ENCODE data around the gene ERCC6.
A peak's percentile ranks its signal among the peaks of the same experiment; 100 is the strongest.

The ERCC6 gene

GRCh38 chr10:49575489-49576072 is 36.7 kb upstream of the ERCC6 start:
- no peak for DNase-seq (ENCODE audit: low read depth)
- no peak overlapping the region for H3K4me3 ChIP-seq (ENCODE audit: control insufficient read depth, low read depth, low read length)
- TF ChIP-seq CTCF (conservative IDR thresholded peaks at IDR 0.05; ENCODE audit: control insufficient read depth, insufficient read depth, low read depth, low read length), result no peak

- no peak for TF ChIP-seq CTCF (conservative IDR thresholded peaks at IDR 0.05; ENCODE audit: control insufficient read depth, insufficient read depth, low read depth, low read length)
- no peak for DNase-seq (ENCODE audit: low read depth)
- no peak overlapping the region for H3K4me3 ChIP-seq (ENCODE audit: control insufficient read depth, low read depth, low read length)
Observed at GRCh38 chr10:49572594-49573114, 33.7 kb upstream of the ERCC6 start.

- no peak for TF ChIP-seq CTCF (conservative IDR thresholded peaks at IDR 0.05; ENCODE audit: control insufficient read depth, insufficient read depth, low read depth, low read length)
- no peak overlapping the region for H3K4me3 ChIP-seq (ENCODE audit: control insufficient read depth, low read depth, low read length)
- peak; percentile 43 for DNase-seq (ENCODE audit: low read depth)
Observed at GRCh38 chr10:49571388-49571787, 32.5 kb upstream of the ERCC6 start.

- peak; percentile 76 for DNase-seq (ENCODE audit: low read depth)
Observed at GRCh38 chr10:49569031-49569631, 30.2 kb upstream of the ERCC6 start.

DNA sequence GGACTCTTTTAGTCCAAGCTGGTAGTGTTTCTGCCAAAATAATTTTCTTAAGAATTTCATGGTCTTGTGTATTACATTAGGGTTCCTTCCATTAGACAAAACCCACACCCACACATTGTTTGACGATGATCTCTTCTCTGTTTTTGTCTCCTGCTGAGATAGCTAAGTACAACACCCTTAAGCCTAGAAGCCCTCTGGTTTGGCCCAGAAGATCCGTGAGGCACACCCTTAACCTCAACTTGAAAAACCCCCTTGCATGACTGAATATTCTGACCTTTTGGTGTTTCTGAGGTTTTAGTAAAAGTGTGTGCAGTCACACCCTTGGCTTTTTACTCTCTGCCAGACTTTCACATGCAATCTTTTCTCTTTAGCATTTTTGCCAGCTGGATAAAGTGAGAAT is 29.3 kb upstream of the ERCC6 start:
- TF ChIP-seq CTCF (conservative IDR thresholded peaks at IDR 0.05; ENCODE audit: control insufficient read depth, insufficient read depth, low read depth, low read length), result no peak
- no peak overlapping the region for H3K4me3 ChIP-seq (ENCODE audit: control insufficient read depth, low read depth, low read length)
- DNase-seq (ENCODE audit: low read depth), result peak; percentile 75

More at GRCh38 chr10:49569031-49569631, 30.2 kb upstream of the ERCC6 start:
- no peak for TF ChIP-seq CTCF (conservative IDR thresholded peaks at IDR 0.05; ENCODE audit: control insufficient read depth, insufficient read depth, low read depth, low read length)
- H3K4me3 ChIP-seq (ENCODE audit: control insufficient read depth, low read depth, low read length), result no peak overlapping the region

- no peak for TF ChIP-seq CTCF (conservative IDR thresholded peaks at IDR 0.05; ENCODE audit: control insufficient read depth, insufficient read depth, low read depth, low read length)
- no peak overlapping the region for H3K4me3 ChIP-seq (ENCODE audit: control insufficient read depth, low read depth, low read length)
- DNase-seq (ENCODE audit: low read depth), result no peak
Observed at GRCh38 chr10:49567810-49568209, 28.9 kb upstream of the ERCC6 start.

All from fibroblast of mammary gland (primary cell).